ENCODE measurements around the gene AFG3L2. TPM values are rescaled to one million over a fixed set of nuclear protein-coding genes. Genes with fewer than 3 reads are reported as not detected.
A peak's percentile ranks its signal among the peaks of the same experiment; 100 is the strongest.

The AFG3L2 gene
- total and polyA plus RNA-seq, 9 of the 15 experiments (the other 6 are each of a cell fraction or from before 2014, with no cell fraction given), result 24.1 to 109 (median 84.0) TPM

GRCh38 chr18:12287131-12287681 lies 89.8 kb downstream of the AFG3L2 start:
- Histone ChIP-seq H3K79me2 (ENCODE audit: control insufficient read depth, insufficient read depth, low read length) (no peaks in the 10 kb centered on the region), H3K27me3 (ENCODE audit: control insufficient read depth in 2 of 2, insufficient read depth in 2 of 2, low read length in 2 of 2) (no peaks in the 10 kb centered on the region), H3K4me1 (replicated peaks in 1 of 2; ENCODE audit: control insufficient read depth in 2 of 2, insufficient read depth in 2 of 2, low read length in 2 of 2) (peaks cover 18 to 21% of the 10 kb centered on the region in 2 experiments; a peak in 4 of 5 replicates), H2AFZ (ENCODE audit: low read depth, low read length) (peak overlapping the region; percentile 88), H3K4me2 (ENCODE audit: insufficient read depth, low read length) (no peak overlapping the region), H3K4me3 (no peak overlapping the region), H4K20me1 (replicated peaks; ENCODE audit: control insufficient read depth, insufficient read depth, low read length) (no peaks in the 10 kb centered on the region), H3K9me3 (replicated peaks; ENCODE audit: control insufficient read depth, insufficient read depth, low read depth, low read length) (no peaks in the 10 kb centered on the region), H3K9me1 (ENCODE audit: control insufficient read depth, insufficient read depth, low read length) (no peaks in the 10 kb centered on the region), H3K36me3 (ENCODE audit: control insufficient read depth, insufficient read depth, low read length) (no peaks in the 10 kb centered on the region), H3K9ac (ENCODE audit: insufficient read depth in 1 of 2, low read depth in 2 of 2, low read length in 2 of 2) (no peak overlapping the region), H3K27ac (ENCODE audit: extremely low read depth, low read depth, low read length) (no peak overlapping the region)
- DNase-seq (ENCODE audit: extremely low read depth in 1 of 4, low spot score in 3 of 4) (no peak), ATAC-seq (no peak), FAIRE-seq (no peak)
- WGBS (ENCODE audit: insufficient coverage, low coverage, missing lambda C conversion rate), result 80% methylated on average over 16 of the region's 37 CpGs
- in situ Hi-C loops (cut with MboI) (no loop called here), intact Hi-C loops (cut with micrococcal nuclease) (no loop called here)
- ChIA-PET POLR2A (interaction anchor here (0.5 to 1.6 kb wide), 4 partner anchors 12 to 89 kb away, joined by 3 read pairs; no protein-coding TSS in a partner anchor), CTCF (ENCODE audit: low intra/inter-chr PET ratio) (interaction anchor here (0.6 kb wide), 1 partner anchor 194 kb away, joined by 4 read pairs; no protein-coding TSS in a partner anchor)
- no peak for TF ChIP-seq POLR3G (IDR thresholded peaks at IDR 0.05; ENCODE audit: extremely low read depth, insufficient read length, insufficient replicate concordance)
- TF ChIP-seq AFF4 (CRISPR knock-in tag; IDR thresholded peaks at IDR 0.05), result no peak
- no peak for TF ChIP-seq CEBPZ (IDR thresholded peaks at IDR 0.05; ENCODE audit: borderline replicate concordance, low read depth, low read length)
- no peak for TF ChIP-seq POLR2B (IDR thresholded peaks at IDR 0.05; ENCODE audit: low read depth, partially characterized antibody)
- no TSS peak for BruUV-seq (replicated peaks)
